ENCODE results near the gene CARMIL1.
"Not testable (repeated sequence)": the region's sequence is repeated elsewhere in the genome, so short reads cannot be mapped to it uniquely, and the experiment has no call there.

The CARMIL1 gene

DNA sequence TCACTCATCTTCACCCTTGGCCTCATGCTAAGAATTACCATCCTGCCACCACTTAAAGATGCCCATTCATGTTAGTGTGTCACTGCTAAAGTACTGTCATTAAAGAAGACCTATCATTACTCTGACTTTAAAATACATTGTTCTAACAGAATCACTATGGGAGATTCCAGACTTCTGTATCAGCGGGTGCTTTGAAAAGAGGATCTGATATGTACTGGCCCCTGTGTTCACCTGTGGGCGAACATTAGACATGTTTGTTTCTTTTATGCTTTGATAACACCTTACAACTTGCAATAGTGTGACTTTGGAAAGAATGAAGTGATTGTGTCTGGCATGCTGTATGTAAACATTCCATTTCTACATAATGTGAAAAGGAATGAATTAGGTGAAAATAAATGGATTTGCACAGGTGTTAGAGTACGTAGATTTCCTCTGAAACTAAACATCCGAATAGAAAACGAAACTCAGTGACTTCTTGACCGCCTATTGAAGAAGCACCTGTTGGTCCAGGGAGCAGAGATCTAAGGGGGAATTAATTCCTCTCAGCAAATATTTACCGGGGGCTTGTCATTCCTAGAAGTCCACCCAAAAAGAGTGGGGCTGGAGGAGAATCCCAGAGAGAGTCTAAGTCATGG is 132.3 kb downstream of the CARMIL1 start:
- DNase-seq (ENCODE audit: low spot score), result no peak

- no peak for DNase-seq (ENCODE audit: low spot score)
Observed at GRCh38 chr6:25413207-25413905, 134.2 kb downstream of the CARMIL1 start.

GRCh38 chr6:25414168-25414567 is 135.0 kb downstream of the CARMIL1 start:
- DNase-seq (ENCODE audit: low spot score), result no peak

DNA sequence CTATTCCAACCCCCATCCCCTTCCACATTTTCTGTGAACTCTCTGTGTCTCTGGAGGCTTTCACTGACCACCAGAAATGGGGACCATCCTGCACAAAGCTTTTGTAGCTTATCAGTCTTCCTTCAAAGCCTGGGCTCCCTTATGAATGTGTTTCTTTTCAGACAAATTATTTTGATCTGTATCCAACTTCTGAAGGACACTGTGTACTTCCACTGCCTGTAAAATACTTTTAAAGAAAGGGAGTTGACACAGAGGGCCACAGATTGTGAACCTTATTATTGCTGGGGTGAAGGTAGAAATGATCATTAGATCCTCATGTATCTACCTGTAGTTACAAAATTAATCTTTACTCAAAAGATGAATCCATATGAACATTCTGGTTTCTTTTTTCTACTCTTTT is 135.6 kb downstream of the CARMIL1 start:
- no peak for DNase-seq (ENCODE audit: low spot score)

- DNase-seq (ENCODE audit: low spot score), result no peak
Observed at GRCh38 chr6:25415274-25415673, 136.1 kb downstream of the CARMIL1 start.

GRCh38 chr6:25415701-25416100 is 136.5 kb downstream of the CARMIL1 start:
- DNase-seq (ENCODE audit: low spot score), result no peak

- no peak for DNase-seq (ENCODE audit: low spot score)
Observed at GRCh38 chr6:25417046-25417605, 138.0 kb downstream of the CARMIL1 start.

- no peak for DNase-seq (ENCODE audit: low spot score)
Observed at GRCh38 chr6:25418454-25419052, 139.4 kb downstream of the CARMIL1 start.

- no peak for DNase-seq (ENCODE audit: low spot score)
Observed at GRCh38 chr6:25419879-25420278, 140.7 kb downstream of the CARMIL1 start.

GRCh38 chr6:25423358-25423757 is 144.2 kb downstream of the CARMIL1 start:
- DNase-seq (ENCODE audit: low spot score), result no peak

GRCh38 chr6:25424303-25424702 is 145.1 kb downstream of the CARMIL1 start:
- DNase-seq (ENCODE audit: low spot score), result no peak

- DNase-seq (ENCODE audit: low spot score), result no peak
Observed at GRCh38 chr6:25427549-25427948, 148.4 kb downstream of the CARMIL1 start.

- no peak for DNase-seq (ENCODE audit: low spot score)
Observed at GRCh38 chr6:25428758-25429317, 149.7 kb downstream of the CARMIL1 start.

- no peak for DNase-seq (ENCODE audit: low spot score)
Observed at GRCh38 chr6:25431306-25431974, 152.3 kb downstream of the CARMIL1 start.

DNA sequence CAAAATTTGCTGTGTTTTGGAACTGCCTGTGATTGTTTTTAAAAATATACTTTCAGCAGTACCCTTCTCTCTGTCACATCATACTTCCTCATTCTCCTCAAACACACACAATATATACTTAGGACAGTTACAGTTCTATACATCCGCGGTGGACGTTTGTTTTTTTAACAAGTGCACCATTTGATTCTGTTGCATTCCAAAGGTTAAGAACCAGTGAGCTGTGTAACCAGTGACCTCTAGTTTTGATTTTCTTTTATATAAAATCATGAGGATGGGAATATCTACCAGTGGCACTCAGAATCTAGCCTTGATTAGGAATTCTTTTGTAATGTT is 152.8 kb downstream of the CARMIL1 start:
- DNase-seq (ENCODE audit: low spot score), result no peak

DNA sequence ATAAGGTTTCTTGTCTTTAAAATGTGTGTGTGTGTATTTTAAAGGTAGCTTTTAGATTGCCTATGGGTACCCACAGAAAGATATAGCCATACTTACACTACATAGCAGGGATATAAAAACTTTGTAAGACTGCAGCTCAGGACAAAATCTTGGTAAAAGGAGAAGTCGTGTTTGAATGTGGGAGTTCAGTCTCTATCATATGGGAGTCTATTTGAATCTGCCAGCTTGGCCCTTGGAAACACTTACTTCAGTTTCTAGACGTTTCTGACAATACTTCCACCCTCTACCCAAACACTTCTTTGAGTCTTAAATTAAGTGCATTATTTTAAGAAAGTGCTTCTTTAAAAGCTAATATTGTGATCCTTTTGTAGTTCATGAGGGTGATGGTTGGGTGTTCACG is 155.7 kb downstream of the CARMIL1 start:
- DNase-seq (ENCODE audit: low spot score), result no peak

- no peak for DNase-seq (ENCODE audit: low spot score)
Observed at GRCh38 chr6:25435416-25435985, 156.3 kb downstream of the CARMIL1 start.

DNA sequence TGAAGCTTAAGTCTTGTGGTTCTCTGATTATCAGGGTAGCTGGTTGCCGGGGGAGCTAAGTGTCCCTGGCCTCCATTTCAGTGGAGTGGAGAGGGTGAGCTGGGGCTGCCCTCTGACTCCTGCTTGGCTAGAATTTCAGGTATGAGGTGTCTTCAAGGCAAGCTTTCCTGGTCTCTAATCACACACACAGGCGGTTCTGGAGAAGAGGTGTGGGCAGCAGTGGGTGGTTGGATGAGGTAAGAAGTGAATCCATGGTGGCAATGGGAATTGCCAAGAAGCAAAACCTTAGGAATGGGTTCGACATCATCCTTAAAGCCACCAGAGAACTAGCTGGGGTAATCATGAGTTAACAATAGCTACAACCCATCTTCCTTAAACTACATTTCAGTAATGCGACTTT is 157.6 kb downstream of the CARMIL1 start:
- no peak for DNase-seq (ENCODE audit: low spot score)

GRCh38 chr6:25439368-25439767 is 160.2 kb downstream of the CARMIL1 start:
- DNase-seq (ENCODE audit: low spot score), result no peak

DNA sequence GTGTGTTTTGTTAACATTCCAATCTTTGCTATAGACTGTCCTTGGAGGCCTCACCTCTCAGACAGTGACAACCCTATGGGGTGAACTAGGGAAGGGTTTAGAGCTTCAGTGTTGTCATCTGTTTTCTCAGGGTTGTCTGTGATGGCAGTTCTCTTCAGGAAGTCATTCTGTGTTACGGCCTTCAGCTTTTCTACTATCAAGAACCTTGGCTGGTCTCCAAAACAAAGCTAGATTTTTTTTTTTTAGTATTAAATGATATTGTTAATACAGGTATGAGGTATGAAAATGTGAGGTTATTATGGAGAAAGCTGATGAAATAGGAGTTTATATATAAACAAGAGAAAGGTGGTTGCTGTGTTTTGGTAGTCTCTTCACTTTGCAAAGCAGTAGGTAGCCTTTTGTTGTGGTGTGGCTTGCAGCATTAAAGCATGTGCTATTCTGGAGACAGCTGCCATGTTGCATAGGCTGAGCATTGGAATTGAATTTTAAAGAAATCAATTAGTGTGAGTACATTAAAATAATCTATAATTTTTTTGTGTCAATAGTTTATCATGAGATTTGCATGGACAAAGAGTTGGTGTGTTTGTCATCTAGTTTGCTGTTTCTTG is 162.6 kb downstream of the CARMIL1 start:
- DNase-seq (ENCODE audit: low spot score), result no peak

GRCh38 chr6:25442898-25443297 is 163.7 kb downstream of the CARMIL1 start:
- DNase-seq (ENCODE audit: low spot score), result no peak

- not testable (repeated sequence) for DNase-seq (ENCODE audit: low spot score)
Observed at GRCh38 chr6:25444521-25444920, 165.3 kb downstream of the CARMIL1 start.
